ENCODE measurements around the gene SORBS1.

SORBS1 gene

GRCh38 chr10:95516774-95517373 is 44.3 kb downstream of the SORBS1 start:
- in situ Hi-C loops (cut with HindIII; ENCODE audit: low sequenced_read_pairs) = no loop called here
- TF ChIP-seq CTCF (IDR thresholded peaks at IDR 0.05; ENCODE audit: low read depth, low read length) = no peak
- H3K4me3 ChIP-seq (ENCODE audit: low read depth, low read length) = no peak overlapping the region
- no peak for DNase-seq (ENCODE audit: low read depth, low spot score)

DNA sequence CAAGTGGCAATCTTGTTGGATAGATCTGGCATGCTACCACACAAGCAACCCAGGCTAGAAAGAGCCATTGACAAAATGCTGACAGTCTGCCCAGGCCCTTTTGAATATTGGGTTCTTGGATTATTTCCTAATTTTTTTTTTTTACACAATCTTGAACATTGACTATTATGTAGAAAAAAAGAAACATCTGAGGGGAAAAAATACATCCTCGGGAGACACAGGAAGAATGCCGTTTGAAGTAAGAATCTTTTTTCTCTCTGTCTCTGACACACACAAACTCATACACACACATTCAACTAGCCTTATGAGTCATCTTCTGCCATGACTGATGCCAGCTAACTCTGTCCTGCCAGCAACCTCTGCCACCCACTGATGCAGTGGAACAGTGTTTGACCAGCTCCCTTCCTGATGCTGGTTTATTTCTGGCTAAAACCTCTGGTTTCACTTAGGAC is 47.2 kb downstream of the SORBS1 start:
- H3K4me3 ChIP-seq (ENCODE audit: low read depth, low read length) = no peak overlapping the region

GRCh38 chr10:95513008-95513589 is 48.1 kb downstream of the SORBS1 start:
- H3K4me3 ChIP-seq (ENCODE audit: low read depth, low read length) = no peak overlapping the region
- in situ Hi-C loops (cut with HindIII; ENCODE audit: low sequenced_read_pairs) = no loop called here
- no peak for DNase-seq (ENCODE audit: low read depth, low spot score)
- no peak for TF ChIP-seq CTCF (IDR thresholded peaks at IDR 0.05; ENCODE audit: low read depth, low read length)

More for the DNA sequence above, 47.2 kb downstream of the SORBS1 start:
- peak; percentile 68 for DNase-seq (ENCODE audit: low read depth, low spot score)
- in situ Hi-C loops (cut with HindIII; ENCODE audit: low sequenced_read_pairs) = no loop called here
- no peak for TF ChIP-seq CTCF (IDR thresholded peaks at IDR 0.05; ENCODE audit: low read depth, low read length)

DNA sequence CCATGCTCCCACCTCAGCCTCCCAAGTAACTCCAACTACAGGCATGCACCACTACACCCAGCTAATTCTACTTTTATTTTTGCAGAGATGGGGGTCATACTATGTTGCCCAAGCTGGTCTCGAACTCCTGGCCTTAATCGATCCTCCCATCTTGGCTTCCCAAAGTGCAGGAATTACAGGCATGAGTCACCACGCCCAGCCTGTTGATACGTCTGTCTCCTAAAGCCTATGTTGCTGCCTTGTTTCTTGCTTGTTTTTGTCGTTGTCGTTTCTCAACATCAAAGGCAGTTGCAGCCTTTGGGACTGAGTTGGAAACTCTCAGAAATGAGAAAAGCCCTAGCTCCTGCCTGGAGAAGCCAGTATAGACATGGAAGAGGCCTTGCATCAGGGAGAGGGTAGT is 49.9 kb downstream of the SORBS1 start:
- no peak for TF ChIP-seq CTCF (IDR thresholded peaks at IDR 0.05; ENCODE audit: low read depth, low read length)
- in situ Hi-C loops (cut with HindIII; ENCODE audit: low sequenced_read_pairs) = no loop called here
- DNase-seq (ENCODE audit: low read depth, low spot score) = no peak
- no peak overlapping the region for H3K4me3 ChIP-seq (ENCODE audit: low read depth, low read length)

- no peak for TF ChIP-seq CTCF (IDR thresholded peaks at IDR 0.05; ENCODE audit: low read depth, low read length)
- DNase-seq (ENCODE audit: low read depth, low spot score) = no peak
- in situ Hi-C loops (cut with HindIII; ENCODE audit: low sequenced_read_pairs) = no loop called here
These were observed 51.9 kb downstream of the SORBS1 start for GRCh38 chr10:95509251-95509650.

GRCh38 chr10:95508730-95509129 is 52.4 kb downstream of the SORBS1 start:
- DNase-seq (ENCODE audit: low read depth, low spot score) = peak; percentile 28
- H3K4me3 ChIP-seq (ENCODE audit: low read depth, low read length) = no peak overlapping the region
- TF ChIP-seq CTCF (IDR thresholded peaks at IDR 0.05; ENCODE audit: low read depth, low read length) = no peak
- in situ Hi-C loops (cut with HindIII; ENCODE audit: low sequenced_read_pairs) = no loop called here

More at GRCh38 chr10:95509251-95509650, 51.9 kb downstream of the SORBS1 start:
- no peak overlapping the region for H3K4me3 ChIP-seq (ENCODE audit: low read depth, low read length)

Measured in astrocyte of the spinal cord (primary cell).